GM21367 (cell line): ENCODE results near the gene TOX4.

Experiments
- ATAC-seq: cut with Tn5 transposase; IDR thresholded peaks from one replicate; pipeline ENCODE4 v1.9.1; 2021; ENCODE audit not compliant: unreplicated experiment

Gene TOX4

GRCh38 chr14:21501568-21501967, 24.6 kb downstream of the TOX4 start:
- ATAC-seq: no peak

GRCh38 chr14:21503376-21503775, 26.4 kb downstream of the TOX4 start:
- no peak for ATAC-seq

- ATAC-seq: peak; percentile 80
Observed at GRCh38 chr14:21505012-21505553, 28.1 kb downstream of the TOX4 start.

GRCh38 chr14:21506557-21506956, 29.6 kb downstream of the TOX4 start:
- no peak for ATAC-seq

GRCh38 chr14:21509432-21510143, 32.6 kb downstream of the TOX4 start:
- no peak for ATAC-seq

- peak; percentile 96 for ATAC-seq
Observed at GRCh38 chr14:21510735-21511657, 34.0 kb downstream of the TOX4 start, which contains the start of gene METTL3. TSS of gene METTL3 (minus strand) at chr14:21511340. CDS start at chr14:21511223, 117 bp downstream.

- no peak for ATAC-seq
Observed at GRCh38 chr14:21514341-21514740, 37.3 kb downstream of the TOX4 start.

- no peak for ATAC-seq
Observed at GRCh38 chr14:21518725-21519124, 41.7 kb downstream of the TOX4 start.

GRCh38 chr14:21520767-21521166, 43.8 kb downstream of the TOX4 start:
- no peak for ATAC-seq

GRCh38 chr14:21521501-21521900, 44.5 kb downstream of the TOX4 start:
- no peak for ATAC-seq

- no peak for ATAC-seq
Observed at GRCh38 chr14:21523203-21523602, 46.2 kb downstream of the TOX4 start.

- no peak for ATAC-seq
Observed at GRCh38 chr14:21524575-21525490, 47.8 kb downstream of the TOX4 start.

- no peak for ATAC-seq
Observed at GRCh38 chr14:21525571-21525961, 48.6 kb downstream of the TOX4 start.

- no peak for ATAC-seq
Observed at GRCh38 chr14:21525962-21526671, 49.1 kb downstream of the TOX4 start, which contains the start of gene SALL2. TSS of gene SALL2 (minus strand) at chr14:21526346. CDS start at chr14:21526127, 219 bp downstream.

GRCh38 chr14:21526672-21527317, 49.8 kb downstream of the TOX4 start:
- no peak for ATAC-seq

GRCh38 chr14:21527318-21527679, 50.3 kb downstream of the TOX4 start:
- no peak for ATAC-seq

GRCh38 chr14:21528381-21529348, 51.7 kb downstream of the TOX4 start:
- no peak for ATAC-seq

- ATAC-seq: no peak
Observed at GRCh38 chr14:21529515-21529914, 52.5 kb downstream of the TOX4 start.
